Dermis microvascular lymphatic vessel endothelial cell (primary cell): ENCODE results near the gene NPFF. TPM values are rescaled to one million over a fixed set of nuclear protein-coding genes. Genes with fewer than 3 reads are reported as not detected.
"Not testable (repeated sequence)": the region's sequence is repeated elsewhere in the genome, so short reads cannot be mapped to it uniquely, and the experiment has no call there.

Source experiments
- DNase-seq, 2 donors: peaks; one replicate each; pipeline versions ENCODE4 v3.0.0 to v3.0.0-alpha.2; 2010; ENCODE audit warnings: low read depth in 2 of 2
- total RNA-seq: library from RNA; depleted of rRNA; stranded (reverse); fragments of >200 nt; gene quantifications from 2 replicates; pipeline ENCODE4 v1.2.1, GENCODE V29; 2014

NPFF gene
- total RNA-seq, 1 donor from 2014 or later, result not detected

- DNase-seq, result no peak
Observed at GRCh38 chr12:53496752-53497032, 10.6 kb downstream of the NPFF start.

GRCh38 chr12:53495903-53496751 lies 11.2 kb downstream of the NPFF start:
- DNase-seq, result no peak

- no peak for DNase-seq
Observed at GRCh38 chr12:53493610-53494391, 13.5 kb downstream of the NPFF start.

- DNase-seq, result peak; percentile 83 to 92
Observed at GRCh38 chr12:53492830-53493609, 14.3 kb downstream of the NPFF start.

GRCh38 chr12:53492188-53492587 lies 15.1 kb downstream of the NPFF start:
- no peak for DNase-seq

GRCh38 chr12:53489242-53489864 lies 17.9 kb downstream of the NPFF start:
- DNase-seq, result no peak

- DNase-seq, result no peak
Observed at GRCh38 chr12:53486736-53487487, 20.4 kb downstream of the NPFF start.

- DNase-seq, result no peak
Observed at GRCh38 chr12:53485955-53486735, 21.1 kb downstream of the NPFF start.

- no peak for DNase-seq
Observed at GRCh38 chr12:53484686-53485575, 22.4 kb downstream of the NPFF start.

GRCh38 chr12:53483979-53484377 lies 23.3 kb downstream of the NPFF start:
- DNase-seq, result no peak

GRCh38 chr12:53483225-53483978 lies 23.9 kb downstream of the NPFF start:
- DNase-seq, result no peak

GRCh38 chr12:53482626-53483168 lies 24.6 kb downstream of the NPFF start:
- no peak for DNase-seq

- peak in 1 of 2 donors; percentile 23 for DNase-seq
Observed at GRCh38 chr12:53481939-53482586, 25.2 kb downstream of the NPFF start.

GRCh38 chr12:53481458-53481857 lies 25.8 kb downstream of the NPFF start:
- DNase-seq, result not testable (repeated sequence)

- no peak for DNase-seq
Observed at GRCh38 chr12:53480491-53481442, 26.5 kb downstream of the NPFF start.

GRCh38 chr12:53479331-53479730 lies 28.0 kb downstream of the NPFF start:
- DNase-seq, result no peak
